ENCODE results near the gene ATXN7L2. TPM values are rescaled to one million over a fixed set of nuclear protein-coding genes. Genes with fewer than 3 reads are reported as not detected.

The ATXN7L2 gene
- polyA plus RNA-seq, 2 of the 4 experiments (the other 2 are of a cell fraction): 0.97 to 2.2 TPM

- no peak for TF ChIP-seq CEBPB (IDR thresholded peaks at IDR 0.05)
- no peak for TF ChIP-seq ZC3H11A (IDR thresholded peaks at IDR 0.05)
- TF ChIP-seq HOXA7 (CRISPR knock-in tag; IDR thresholded peaks at IDR 0.05): no peak
- TF ChIP-seq CHD4 (IDR thresholded peaks at IDR 0.05; ENCODE audit: borderline replicate concordance): no peak
- TF ChIP-seq RAD21 (conservative IDR thresholded peaks at IDR 0.05 in 1 of 2, IDR thresholded peaks at IDR 0.05 in 1 of 2): no peak
- TF ChIP-seq RNF2 (IDR thresholded peaks at IDR 0.05; ENCODE audit: borderline replicate concordance, low read depth): no peak
- TF ChIP-seq TFCP2L1 (CRISPR knock-in tag; IDR thresholded peaks at IDR 0.05): no peak
Observed at GRCh38 chr1:109508873-109509175, 25.1 kb downstream of the ATXN7L2 start (continued).

GRCh38 chr1:109509176-109510134 is 25.8 kb downstream of the ATXN7L2 start, which contains the start of gene AMIGO1:
TSS of gene AMIGO1 (minus strand) at chr1:109509727. CDS start at chr1:109508912, 815 bp downstream.
- Histone ChIP-seq H3K9me3 (no peaks in the 10 kb centered on the region), H3K27ac (peak within 1 kb of the TSS; percentile 68 to 93), H3K4me2 (peak within 1 kb of the TSS; percentile 99), H3K4me3 (peak within 1 kb of the TSS; percentile 63), H3K4me1 (peaks cover 4% of the 10 kb centered on the region; the same call in 1 of the 3 replicates)
- TF ChIP-seq E2F6 (IDR thresholded peaks at IDR 0.05; ENCODE audit: borderline replicate concordance, low read depth) (peak; percentile 50; the same call in 1 of the 2 replicates), REST (IDR thresholded peaks at IDR 0.05) (no peak), MAX (IDR thresholded peaks at IDR 0.05) (peak; percentile 74)
- DNase-seq (ENCODE audit: low read depth in 1 of 2, low spot score in 1 of 2): peak; percentile 9 to 35
- POLR2A ChIA-PET: interaction anchor here (0.7 kb wide), 1 partner anchor 20 kb away, joined by 3 read pairs; no protein-coding TSS in a partner anchor
- 0% methylated on average over 14 of the region's 100 CpGs for WGBS (ENCODE audit: missing lambda C conversion rate)
- ATAC-seq: peak; percentile 67
- CTCF ChIA-PET: interaction anchor here (0.6 to 16.9 kb wide), 5 partner anchors 10 to 58 kb away, joined by 3 to 232 read pairs (median 22); partner anchors contain the start of gene CYB561D1
- FAIRE-seq: no peak

- ChIA-PET CTCF (interaction anchor here (1.1 to 16.9 kb wide), 4 partner anchors 17 to 22 kb away, joined by 3 to 232 read pairs (median 5); partner anchors contain the start of gene CYB561D1), POLR2A (no interaction called here)
- FAIRE-seq (no peak), DNase-seq (ENCODE audit: low read depth in 1 of 2, low spot score in 1 of 2) (no peak), ATAC-seq (no peak)
- WGBS (ENCODE audit: missing lambda C conversion rate): 51% methylated on average over 2 of the region's 2 CpGs
- TF ChIP-seq BHLHE40 (IDR thresholded peaks at IDR 0.05; ENCODE audit: low read depth, low read length) (no peak), ZFP36 (IDR thresholded peaks at IDR 0.05; ENCODE audit: borderline replicate concordance, partially characterized antibody) (no peak), PHF8 (IDR thresholded peaks at IDR 0.05; ENCODE audit: borderline replicate concordance, low read depth) (no peak), CBX2 (IDR thresholded peaks at IDR 0.05; ENCODE audit: borderline replicate concordance, low read depth) (no peak), FOSL2 (IDR thresholded peaks at IDR 0.05) (no peak), FOSL2 (CRISPR knock-in tag; IDR thresholded peaks at IDR 0.05) (no peak), RCOR1 (IDR thresholded peaks at IDR 0.05; ENCODE audit: low read depth, low read length) (no peak), HDAC2 (IDR thresholded peaks at IDR 0.05) (no peak), BCL3 (IDR thresholded peaks at IDR 0.05) (no peak), KDM1A (IDR thresholded peaks at IDR 0.05; ENCODE audit: low read depth) (no peak), HMGXB4 (CRISPR knock-in tag; IDR thresholded peaks at IDR 0.05; ENCODE audit: borderline replicate concordance) (no peak), KDM5A (IDR thresholded peaks at IDR 0.05) (no peak), NFE2L2 (conservative IDR thresholded peaks at IDR 0.05; ENCODE audit: low read length) (no peak)
- Histone ChIP-seq H3K4me1 (peaks cover 4% of the 10 kb centered on the region; the same call in 1 of the 3 replicates), H3K9me3 (no peaks in the 10 kb centered on the region), H3K4me3 (no peak overlapping the region), H3K27ac (no peak overlapping the region), H3K4me2 (no peak overlapping the region)
Observed at GRCh38 chr1:109513110-109513710, 29.5 kb downstream of the ATXN7L2 start.

Measured in A549 (cell line).